T-helper 9 cell (primary cell): Measurements from ENCODE around the gene PROC.

ENCODE experiments used
- DNase-seq: peaks from one replicate; pipeline ENCODE4 v3.0.0-alpha.2; 2020
- total RNA-seq, 2 donors: gene quantifications; one replicate each; lab custom pipeline; 2026; lab: John Stamatoyannopoulos, UW

PROC gene
- total RNA-seq = 0 to 0.07 reads per million in 2 donors

- no peak for DNase-seq
Measured at GRCh38 chr2:127418300-127419111, at the start of gene PROC. Gene PROC, plus strand, starts transcription at chr2:127418427. Its CDS starts 1,516 bp downstream, at chr2:127419943.

- DNase-seq = no peak
Measured at GRCh38 chr2:127370010-127370409, 48.2 kb upstream of the PROC start.

- DNase-seq = no peak
Measured at GRCh38 chr2:127371037-127371436, 47.2 kb upstream of the PROC start.

- no peak for DNase-seq
Measured at GRCh38 chr2:127373362-127374083, 44.7 kb upstream of the PROC start.

GRCh38 chr2:127376257-127376656 lies 42.0 kb upstream of the PROC start:
- no peak for DNase-seq

- no peak for DNase-seq
Measured at GRCh38 chr2:127377262-127377661, 41.0 kb upstream of the PROC start.

- DNase-seq = no peak
Measured at GRCh38 chr2:127378720-127379119, 39.5 kb upstream of the PROC start.

GRCh38 chr2:127379712-127380355 lies 38.4 kb upstream of the PROC start:
- DNase-seq = no peak

GRCh38 chr2:127381762-127382161 lies 36.5 kb upstream of the PROC start:
- no peak for DNase-seq

- no peak for DNase-seq
Measured at GRCh38 chr2:127382831-127383230, 35.4 kb upstream of the PROC start.

- DNase-seq = no peak
Measured at GRCh38 chr2:127384529-127384928, 33.7 kb upstream of the PROC start.

GRCh38 chr2:127386246-127386645 lies 32.0 kb upstream of the PROC start:
- DNase-seq = no peak

- DNase-seq = peak; percentile 70
Measured at GRCh38 chr2:127386764-127387654, 31.2 kb upstream of the PROC start.

GRCh38 chr2:127387655-127388422 lies 30.4 kb upstream of the PROC start, which contains the start of gene MAP3K2:
Gene MAP3K2, minus strand, starts transcription at chr2:127387975. Its CDS starts 44,846 bp downstream, at chr2:127343129.
- peak; percentile 97 for DNase-seq

- no peak for DNase-seq
Measured at GRCh38 chr2:127388423-127389164, 29.6 kb upstream of the PROC start.

- no peak for DNase-seq
Measured at GRCh38 chr2:127389778-127390435, 28.3 kb upstream of the PROC start.

- DNase-seq = no peak
Measured at GRCh38 chr2:127392133-127392827, 25.9 kb upstream of the PROC start.

GRCh38 chr2:127392828-127393578 lies 25.2 kb upstream of the PROC start:
- no peak for DNase-seq

GRCh38 chr2:127394492-127394891 lies 23.7 kb upstream of the PROC start:
- DNase-seq = no peak
